NCI-H1105 (cell line): Measurements from ENCODE around the gene CHST5.
"Not testable (repeated sequence)": the region's sequence is repeated elsewhere in the genome, so short reads cannot be mapped to it uniquely, and the experiment has no call there.

ENCODE experiments used
- DNase-seq: peaks from one replicate; lab custom pipeline; 2025; lab: John Stamatoyannopoulos, UW

The CHST5 gene

DNA sequence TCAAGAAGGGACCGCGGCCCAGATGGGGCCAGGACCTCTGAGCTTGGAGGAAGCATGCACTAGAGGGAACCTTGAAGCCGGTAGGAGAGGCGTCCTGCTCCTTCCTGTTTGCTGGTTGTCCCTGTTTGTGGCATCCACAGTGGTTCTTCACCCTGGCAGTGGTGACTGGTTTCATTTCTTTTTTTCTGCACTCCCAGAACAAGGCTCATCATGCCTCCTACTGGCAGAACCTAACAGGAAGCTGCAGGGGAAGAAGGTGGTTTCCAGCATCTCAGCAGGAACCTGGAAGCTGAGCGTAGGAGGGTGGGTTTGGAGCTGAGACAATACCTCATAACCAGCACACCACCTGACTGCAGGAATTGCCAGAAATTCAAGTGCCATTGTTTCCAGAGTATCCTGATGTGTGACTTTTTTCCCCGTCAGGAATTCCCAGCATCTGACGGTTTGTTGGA lies 14.3 kb upstream of the CHST5 start:
- DNase-seq = no peak

DNA sequence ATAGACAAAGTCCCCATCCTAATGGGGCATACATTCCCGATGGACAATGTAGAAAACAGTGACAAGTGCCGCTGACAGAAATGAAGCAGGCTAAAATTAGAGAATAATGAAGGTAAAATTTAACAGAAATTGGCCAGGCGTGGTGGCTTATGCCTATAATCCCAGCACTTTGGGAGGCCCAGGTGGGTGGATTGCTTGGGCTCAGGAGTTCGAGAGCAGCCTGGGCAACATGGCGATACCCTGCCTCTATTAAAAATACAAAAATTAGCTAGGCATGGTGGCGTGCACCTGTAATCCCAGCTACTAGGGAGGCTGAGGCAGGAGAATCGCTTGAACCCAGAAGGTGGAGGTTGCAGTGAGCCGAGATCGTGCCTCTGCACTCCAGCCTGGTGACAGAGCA lies 12.5 kb upstream of the CHST5 start:
- DNase-seq = not testable (repeated sequence)

DNA sequence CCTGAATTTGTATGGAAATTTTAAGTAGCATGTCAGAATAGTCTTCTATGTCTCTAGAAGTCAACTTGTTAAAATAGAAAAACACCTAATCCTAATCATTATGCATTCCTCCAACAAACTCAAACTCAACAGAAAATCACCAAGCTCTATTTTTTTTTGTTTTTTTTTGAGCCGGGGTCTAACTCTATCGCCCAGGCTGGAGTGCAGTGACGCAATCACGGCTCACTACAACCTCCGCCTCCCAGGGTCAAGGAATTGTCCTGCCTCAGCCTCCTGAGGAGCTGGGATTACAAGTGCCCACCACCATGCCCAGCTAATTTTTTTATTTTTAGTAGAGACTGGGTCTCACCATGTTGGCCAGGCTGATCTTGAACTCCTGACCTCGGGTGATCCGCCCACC lies 10.4 kb upstream of the CHST5 start:
- no peak for DNase-seq

DNA sequence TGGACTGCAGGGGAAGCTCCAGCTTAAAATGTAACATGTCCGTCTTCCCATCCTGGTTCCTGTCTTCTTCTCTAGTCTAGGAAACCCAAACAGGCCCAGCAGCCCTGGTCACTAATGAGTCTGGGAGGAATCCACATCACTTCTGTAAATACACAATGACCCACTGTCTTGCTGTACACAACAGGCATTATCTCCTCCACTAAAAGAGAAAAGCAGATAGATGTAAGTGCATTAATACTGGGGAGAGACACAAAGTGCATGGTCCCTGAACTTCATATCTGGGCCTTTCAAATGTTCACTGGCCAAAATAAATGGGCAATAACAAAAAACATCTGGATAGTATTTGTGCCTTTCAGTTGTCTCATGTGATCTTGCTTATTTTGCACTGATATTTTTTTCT lies 10.0 kb upstream of the CHST5 start:
- DNase-seq = not testable (repeated sequence)

DNA sequence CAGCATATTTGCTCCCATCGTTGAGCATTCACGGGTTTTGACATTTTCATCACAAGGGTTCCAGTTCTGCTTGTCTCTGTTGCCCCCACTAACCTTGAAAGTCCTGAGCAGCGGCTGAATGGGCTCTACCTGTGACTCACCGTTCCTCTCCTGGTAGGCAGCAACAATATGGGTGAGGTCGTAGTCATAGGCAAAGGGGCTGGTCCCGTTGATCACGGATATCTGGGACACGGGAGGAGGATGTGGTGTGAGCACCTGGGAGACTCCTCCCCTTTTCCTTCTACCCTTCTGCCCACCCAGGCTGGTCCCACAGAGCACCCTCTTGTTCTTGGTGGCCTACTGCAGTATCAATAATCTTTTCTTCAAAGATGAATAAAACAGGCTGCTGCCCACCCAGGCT lies 6.6 kb upstream of the CHST5 start:
- not testable (repeated sequence) for DNase-seq

DNA sequence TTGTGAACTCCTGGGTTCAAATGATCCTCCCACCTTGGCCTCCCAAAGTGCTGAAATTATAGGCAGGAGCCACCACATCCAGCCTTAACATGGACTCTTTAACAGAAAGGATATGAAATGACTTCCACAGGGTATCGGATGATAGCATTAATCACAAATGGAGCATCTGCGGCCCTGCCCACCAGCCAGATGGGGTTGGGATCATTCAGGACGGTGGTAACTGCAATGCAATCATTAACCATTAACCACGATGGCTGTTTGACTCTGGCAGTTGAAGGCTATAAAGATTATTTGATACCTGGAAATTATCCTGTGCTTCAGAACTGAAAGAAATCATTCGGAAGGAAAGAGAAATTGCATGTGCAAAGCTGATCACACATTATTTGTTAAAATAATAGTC lies 5.3 kb upstream of the CHST5 start:
- DNase-seq = no peak

DNA sequence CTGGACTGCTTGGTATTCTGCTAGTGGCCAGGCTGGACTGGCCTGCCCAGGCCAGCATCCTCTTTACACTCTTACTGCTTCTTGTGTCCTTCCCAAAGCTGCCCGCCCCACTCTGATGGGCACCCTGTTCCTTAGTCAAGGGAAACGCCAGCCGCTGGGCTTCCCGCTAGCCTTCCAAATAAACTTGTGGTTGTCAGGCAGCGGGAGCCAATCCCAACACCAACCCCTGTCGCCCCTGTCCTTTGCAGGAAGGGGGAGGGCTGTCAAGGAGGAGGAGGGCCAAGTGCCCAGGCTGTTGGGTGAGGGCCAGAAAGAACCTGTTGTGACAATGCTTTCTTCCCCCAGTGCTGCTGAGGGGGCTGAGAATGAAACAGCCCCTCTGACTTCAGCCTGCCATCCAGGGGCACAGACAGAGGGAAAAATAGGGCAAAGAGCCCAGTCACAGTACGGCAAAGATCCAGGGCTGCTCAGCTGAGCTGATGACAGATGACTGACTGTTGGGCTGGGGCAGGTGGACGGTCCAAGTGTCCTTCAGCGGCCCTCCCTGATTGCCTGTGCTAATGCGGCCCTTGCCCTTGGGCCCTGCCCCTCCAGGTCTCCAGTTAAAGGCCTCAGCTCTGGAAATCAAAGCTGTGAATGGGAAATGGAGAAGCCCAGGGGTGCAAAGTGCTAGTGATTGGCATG lies 3.1 kb upstream of the CHST5 start:
- DNase-seq = not testable (repeated sequence)

DNA sequence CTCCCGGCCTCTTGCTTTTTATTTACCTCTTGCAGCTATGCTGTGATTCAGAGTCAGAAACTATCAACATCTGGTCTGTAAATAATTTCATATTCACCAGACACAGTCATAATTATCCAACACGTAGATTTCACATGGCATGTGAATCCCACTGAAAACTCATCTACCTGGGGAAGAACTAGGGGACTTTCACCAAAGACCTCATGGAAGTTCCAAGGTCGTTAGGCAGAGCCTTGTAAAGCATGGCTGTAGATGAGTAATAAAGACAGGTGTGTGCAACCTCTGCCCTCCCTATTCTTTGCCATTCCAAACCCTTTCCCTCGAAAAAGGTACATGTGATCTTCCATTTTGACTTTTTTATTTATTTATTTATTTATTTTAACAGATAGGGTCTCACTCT lies 1.9 kb upstream of the CHST5 start:
- DNase-seq = no peak

DNA sequence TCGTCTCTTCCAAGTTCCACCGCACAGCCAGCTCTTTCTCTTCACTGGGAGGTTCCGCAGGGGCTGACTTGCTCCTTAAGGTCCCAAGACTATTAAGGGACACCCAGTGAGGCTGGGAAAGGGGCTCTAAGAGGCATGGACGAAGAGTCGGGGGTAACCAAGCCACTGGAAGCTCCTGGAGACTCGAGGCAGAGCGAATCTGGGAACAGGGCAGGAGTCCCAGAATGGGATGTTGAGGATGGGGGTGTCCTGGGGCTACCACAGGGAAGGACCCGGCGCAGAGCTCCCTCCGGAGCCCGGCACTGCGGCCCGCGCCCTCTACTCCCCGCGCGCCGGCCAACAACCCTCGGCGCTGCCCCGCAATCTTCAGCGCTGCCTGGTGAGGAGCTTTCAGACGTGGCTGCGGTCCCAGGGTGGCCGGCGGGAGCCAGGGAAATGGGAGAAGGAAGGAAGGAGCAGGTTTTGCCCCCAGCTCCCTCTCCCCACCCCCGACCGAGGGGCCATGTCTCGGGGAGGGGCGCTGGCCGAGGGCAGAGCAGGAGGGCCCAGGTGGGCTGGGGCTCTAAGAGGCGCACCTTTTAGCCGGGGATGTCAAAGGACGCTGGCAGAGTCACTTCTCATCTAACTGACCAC lies 581 bp downstream of the CHST5 start:
- no peak for DNase-seq

DNA sequence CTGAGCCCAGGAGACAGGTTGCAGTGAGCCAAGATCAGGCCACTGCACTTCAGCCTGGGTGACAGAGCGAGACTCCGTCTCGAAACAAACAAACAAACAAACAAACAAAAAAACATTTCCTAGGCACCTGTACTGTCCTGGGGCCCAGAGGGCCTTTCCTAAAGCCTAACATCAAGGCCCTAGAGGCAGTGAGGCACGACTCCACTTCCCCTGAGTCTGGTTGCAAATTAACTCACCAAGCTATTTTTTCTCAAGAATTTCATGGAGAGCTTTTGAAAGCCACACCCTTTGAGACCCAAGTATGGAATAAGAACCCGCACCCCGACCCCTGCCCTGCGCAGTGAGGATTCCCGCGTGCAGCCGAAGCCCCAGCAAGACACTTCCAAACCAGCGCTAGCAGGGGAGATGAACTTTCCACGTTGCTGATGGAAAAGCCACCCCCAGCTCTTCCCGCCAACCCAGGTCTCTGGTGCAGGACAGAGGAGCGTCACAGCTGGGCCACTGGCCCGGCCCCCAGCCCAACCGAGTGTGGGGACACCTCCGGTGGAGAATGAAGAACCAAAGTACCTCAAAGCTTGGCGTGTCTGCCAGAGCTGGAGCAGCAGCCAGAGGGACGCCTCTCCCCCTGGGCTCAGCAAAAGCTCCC lies 1.2 kb downstream of the CHST5 start:
- DNase-seq = no peak

DNA sequence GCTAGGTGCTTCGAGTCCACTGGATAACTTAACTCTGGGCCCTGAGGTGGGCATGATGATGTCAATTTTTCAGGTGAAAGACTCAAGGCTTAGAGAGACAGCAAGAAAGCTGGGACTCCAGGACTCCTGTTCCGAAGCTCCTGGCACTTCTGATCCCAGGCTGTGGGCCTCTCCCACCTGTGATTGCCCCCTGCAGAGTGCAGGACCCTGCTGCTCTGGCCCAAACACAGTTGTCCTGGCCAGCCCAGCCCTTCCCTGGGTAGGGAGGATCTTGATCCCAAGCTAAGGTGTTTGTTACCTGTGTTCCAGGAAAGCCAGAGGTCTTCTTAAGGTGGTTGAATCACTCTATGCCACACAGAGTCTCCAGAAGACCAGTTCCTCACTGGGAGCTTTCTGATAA lies 3.1 kb downstream of the CHST5 start:
- DNase-seq = no peak

DNA sequence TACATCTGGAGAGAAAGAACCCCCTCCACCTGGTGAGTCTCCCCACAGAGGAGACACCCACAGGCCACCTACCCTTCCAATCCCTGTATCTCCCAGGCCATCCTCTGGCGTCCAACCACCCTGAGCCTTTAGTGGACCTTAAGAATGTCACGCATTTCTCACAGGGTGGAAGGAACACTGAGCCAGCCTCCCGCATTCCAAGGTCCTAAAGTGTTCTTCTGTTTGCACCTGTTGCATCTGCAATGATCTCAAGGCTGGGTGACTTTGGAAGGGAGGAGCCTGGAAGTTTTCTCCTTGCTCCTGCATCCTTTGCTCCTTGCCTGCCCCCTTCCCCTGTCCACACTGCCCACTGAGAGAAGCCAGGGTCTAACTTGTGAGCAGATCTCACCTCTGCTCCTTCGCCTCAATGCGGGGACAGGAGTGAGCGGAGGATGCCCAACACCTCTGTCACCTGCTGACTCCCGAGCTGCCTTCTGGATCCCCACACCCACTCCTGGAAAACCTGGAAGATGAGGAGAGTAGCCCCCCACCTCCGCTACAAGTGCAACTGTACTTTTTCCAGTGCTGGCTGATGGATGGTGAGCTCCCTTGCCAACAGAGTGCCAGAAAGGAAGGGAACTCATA lies 3.7 kb downstream of the CHST5 start:
- no peak for DNase-seq

DNA sequence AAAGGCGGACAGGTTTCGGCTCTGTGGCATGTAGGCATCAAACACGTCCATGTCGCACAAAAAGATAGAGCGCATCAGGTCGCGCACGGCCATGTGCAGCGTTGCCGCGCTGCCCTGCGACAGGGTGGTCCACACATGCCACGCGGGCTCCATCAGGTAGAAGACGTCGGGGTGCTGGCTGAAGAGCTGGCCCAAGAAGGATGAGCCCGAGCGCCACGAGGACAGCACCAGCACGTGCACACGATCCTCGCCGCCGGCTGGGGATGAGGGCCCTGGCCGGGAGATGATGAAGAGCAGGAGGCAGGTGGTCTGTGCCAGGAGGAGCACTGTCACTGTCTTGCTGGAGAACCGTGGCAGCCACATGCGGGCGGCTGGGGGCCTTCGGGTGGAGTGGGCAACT lies 5.9 kb downstream of the CHST5 start:
- DNase-seq = no peak

DNA sequence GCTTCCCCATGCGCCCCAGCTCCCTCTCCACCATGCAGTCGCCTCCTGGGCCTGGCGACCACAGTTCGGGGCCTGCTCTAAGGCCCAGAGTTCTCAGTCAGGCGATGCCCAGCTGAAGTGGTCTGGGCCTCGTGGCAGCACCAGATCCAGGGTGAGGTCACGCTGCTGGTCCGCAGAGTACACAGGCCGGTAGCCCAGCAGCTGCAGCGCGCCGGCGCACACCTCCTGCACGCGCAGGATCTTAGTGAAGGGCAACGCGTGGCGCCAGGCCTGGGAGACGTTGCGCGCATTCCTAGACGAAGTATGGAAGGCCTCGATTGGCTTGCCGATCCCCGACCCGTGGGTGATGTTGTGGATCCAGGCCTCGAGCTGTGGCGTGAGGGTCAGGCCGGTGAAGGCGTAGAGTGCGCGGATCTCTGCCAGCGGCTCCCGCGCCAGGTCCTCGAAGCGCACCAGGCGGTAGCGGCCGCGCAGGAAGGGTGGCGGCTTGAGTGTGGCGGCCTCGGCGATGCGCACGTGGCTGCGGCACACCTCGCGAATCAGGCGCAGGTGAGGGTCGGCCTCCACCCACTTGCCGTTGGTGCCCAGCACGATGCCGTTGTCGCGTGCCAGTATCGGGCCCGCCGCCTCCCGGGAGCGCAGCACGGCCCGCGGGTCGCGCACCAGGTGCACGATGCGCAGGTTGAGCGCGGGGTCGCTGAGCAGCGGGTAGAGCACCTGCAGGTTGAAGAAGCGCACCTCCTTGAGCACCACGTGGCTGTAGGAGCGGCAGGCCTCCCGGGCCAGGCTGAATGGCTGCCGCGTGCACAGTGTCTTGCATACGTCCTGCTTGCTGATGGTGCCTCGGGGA lies 6.6 kb downstream of the CHST5 start:
- no peak for DNase-seq

DNA sequence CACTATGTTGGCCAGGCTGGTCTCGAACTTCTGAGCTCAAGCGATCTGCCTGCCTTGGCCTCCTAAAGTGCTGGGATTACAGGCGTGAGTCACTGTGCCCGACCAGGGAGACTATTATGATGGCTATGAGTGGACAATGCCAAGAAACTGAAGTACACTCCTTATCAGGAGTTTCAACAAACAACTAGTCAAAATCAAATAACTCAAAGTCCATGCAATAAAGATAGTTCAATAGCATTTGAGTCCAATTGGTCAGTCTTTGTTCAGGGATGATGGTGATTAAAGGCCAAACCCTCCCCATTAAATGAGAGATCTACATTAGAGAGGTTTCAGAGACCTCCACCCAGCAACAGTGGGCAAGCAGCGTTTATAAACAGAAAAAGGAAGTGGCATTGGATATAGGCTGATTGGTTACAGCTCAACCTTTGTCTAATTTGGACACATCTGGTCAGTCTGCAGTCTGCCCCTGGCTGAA lies 8.0 kb downstream of the CHST5 start:
- DNase-seq = no peak

DNA sequence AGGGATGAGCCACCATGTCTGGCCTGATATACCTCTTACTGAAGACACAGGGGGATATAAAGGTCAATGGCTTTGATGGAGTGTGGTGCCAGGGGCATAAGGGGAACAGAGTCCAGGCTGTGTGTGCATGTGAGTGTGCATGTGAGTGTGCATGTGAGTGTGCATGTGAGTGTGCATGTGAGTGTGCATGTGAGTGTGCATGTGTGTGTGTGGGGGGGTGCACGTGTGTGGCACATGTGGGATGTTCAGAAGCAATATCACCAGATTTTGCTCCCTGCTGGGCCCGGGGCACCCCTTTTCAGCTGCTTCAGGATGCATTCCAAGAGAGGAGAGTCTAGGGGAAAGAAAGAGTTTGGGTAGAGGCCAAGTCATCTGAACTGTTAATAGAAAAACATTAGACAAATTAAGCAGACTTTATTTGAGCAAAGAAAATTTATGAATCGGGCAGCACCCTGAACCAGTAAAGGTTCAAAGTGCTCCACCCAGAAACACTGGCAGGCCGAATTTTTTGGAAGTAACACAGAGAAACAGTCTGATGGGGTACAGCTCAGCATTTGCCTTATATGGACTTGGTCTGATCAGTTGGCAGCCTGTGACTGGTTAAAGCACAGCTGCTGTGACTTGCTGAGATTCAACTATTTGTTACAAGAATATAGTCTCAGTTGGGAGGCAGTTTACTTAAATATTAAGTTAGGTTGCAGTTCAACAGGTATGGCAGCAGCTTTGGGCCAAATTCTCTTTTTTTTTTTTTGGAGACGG lies 9.7 kb downstream of the CHST5 start:
- DNase-seq = no peak

DNA sequence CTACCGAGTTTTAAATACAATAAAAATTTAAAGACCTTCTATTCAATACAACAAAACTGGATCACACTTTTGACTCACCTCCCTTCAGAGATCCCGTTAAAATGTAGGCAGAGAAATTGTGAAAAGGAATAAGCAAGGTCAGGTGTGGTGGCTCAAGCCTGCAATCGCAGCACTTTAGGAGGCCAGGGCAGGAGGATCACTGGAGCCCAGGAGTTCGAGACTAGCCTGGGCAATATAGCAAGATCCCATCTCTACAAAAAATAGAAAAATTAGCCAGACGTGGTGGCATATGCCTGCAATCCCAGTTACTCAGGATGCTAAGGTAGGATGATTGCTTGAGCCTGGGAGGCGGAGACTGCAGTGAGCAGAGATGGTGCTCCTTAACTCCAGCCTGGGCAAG lies 16.7 kb downstream of the CHST5 start:
- DNase-seq = no peak

DNA sequence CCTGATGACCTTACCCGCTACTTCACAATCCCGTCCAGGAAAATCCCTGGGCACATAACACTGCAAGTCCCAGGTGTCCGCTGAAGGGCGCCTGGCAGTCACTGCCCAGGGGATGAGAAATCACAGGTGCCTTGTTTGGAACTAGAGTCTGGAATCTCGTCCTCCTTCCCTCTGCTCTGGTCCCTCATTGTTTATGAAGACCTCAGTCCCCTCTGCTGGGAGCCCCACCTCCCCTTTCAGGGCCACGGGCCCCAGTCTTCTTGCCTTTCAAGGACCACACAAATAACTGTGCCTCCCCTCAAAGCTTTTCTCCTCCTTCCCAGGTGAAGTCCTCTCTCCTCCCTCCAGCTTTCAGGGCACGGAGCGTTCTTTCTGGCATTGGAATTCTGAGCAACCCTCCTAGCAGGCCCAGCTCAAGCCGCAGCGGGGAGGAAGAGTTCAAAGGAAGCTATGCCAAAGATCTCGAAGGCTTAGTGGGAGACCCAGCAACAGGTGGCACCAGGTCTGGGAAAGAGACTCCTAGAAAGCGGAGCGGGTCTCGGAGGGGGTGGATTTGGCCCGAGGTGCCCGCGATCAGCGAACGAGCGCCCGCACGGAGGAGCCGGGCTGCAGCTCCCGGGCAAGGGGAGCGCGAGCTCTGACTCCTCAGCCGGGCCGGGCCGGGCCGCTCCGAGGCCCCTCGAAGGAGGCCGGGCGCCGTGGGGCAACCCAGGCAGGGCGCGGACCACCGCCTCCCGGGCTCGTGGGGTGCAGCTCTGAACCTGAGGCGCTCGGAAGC lies 19.5 kb downstream of the CHST5 start:
- DNase-seq = not testable (repeated sequence)

DNA sequence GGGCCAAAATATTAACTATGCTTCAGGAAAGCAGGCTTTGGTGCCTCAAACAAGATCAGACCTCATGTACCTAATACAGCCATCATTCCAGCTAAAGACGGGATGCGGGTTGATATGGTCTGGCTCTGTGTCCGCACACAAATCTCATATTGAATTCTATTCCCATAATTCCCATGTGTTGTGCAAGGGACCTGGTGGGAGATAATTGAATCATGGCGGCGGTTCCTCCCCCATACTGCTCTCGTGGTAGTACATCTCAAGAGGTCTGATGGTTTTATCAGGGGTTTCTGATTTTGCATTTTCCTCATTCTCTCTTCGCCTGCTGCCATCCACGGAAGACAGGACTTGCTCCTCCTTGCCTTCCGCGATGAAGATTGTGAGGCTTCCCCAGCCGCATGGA lies 21.6 kb downstream of the CHST5 start:
- DNase-seq = no peak

DNA sequence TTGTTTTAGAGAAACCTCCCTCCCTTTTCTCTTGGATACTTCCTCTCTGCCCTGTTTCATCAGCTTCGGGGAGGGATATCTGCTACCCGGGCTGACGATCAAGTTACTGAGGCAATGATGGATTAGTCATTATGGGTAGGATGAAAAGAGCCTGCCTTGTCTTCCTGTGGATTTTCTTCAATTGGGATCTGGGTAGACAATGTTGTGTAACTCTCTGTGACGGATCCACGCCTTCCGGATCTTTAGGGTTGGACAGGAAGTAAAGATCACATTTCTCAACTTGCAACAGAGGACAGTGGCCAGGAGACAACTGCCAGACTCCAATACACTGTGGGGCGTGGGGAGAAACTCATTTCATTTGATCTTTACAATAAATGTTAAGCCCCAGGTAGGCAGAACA lies 29.3 kb downstream of the CHST5 start:
- no peak for DNase-seq
